Mucosa of gallbladder (tissue), 1 donor: ENCODE results near the gene EXOC3L1. TPM values are rescaled to one million over a fixed set of nuclear protein-coding genes. Genes with fewer than 3 reads are reported as not detected.
A peak's percentile ranks its signal among the peaks of the same experiment; 100 is the strongest.

Source experiments
- DNase-seq: peaks from one replicate; pipeline ENCODE4 v3.0.0-alpha.2; 2020; ENCODE audit warnings: low spot score
- total RNA-seq: library from RNA; stranded (reverse); gene quantifications from one replicate; pipeline ENCODE4 v1.2.1, GENCODE V29; 2021
- donor health status: DM: no; HTN: no; CAD: no.

Gene EXOC3L1
- total RNA-seq, 1 donor from 2014 or later = 3.2 TPM

GRCh38 chr16:67215706-67216105 is 25.8 kb upstream of the EXOC3L1 start:
- DNase-seq = no peak

GRCh38 chr16:67213197-67214019 is 23.5 kb upstream of the EXOC3L1 start:
- DNase-seq = no peak

GRCh38 chr16:67212766-67213165 is 22.8 kb upstream of the EXOC3L1 start:
- no peak for DNase-seq

- no peak for DNase-seq
Measured at GRCh38 chr16:67211674-67212073, 21.7 kb upstream of the EXOC3L1 start.

GRCh38 chr16:67210069-67210937 is 20.4 kb upstream of the EXOC3L1 start:
- DNase-seq = no peak

GRCh38 chr16:67209565-67209964 is 19.6 kb upstream of the EXOC3L1 start:
- no peak for DNase-seq

GRCh38 chr16:67208154-67208896 is 18.4 kb upstream of the EXOC3L1 start:
- no peak for DNase-seq

GRCh38 chr16:67207249-67208091 is 17.5 kb upstream of the EXOC3L1 start:
- no peak for DNase-seq

- DNase-seq = no peak
Measured at GRCh38 chr16:67206838-67207248, 16.9 kb upstream of the EXOC3L1 start.

GRCh38 chr16:67206129-67206837 is 16.3 kb upstream of the EXOC3L1 start:
- DNase-seq = no peak

- DNase-seq = no peak
Measured at GRCh38 chr16:67204076-67204475, 14.1 kb upstream of the EXOC3L1 start.

GRCh38 chr16:67202956-67203493 is 13.1 kb upstream of the EXOC3L1 start:
- DNase-seq = no peak

- DNase-seq = no peak
Measured at GRCh38 chr16:67202426-67202825, 12.5 kb upstream of the EXOC3L1 start.

GRCh38 chr16:67201411-67202345 is 11.7 kb upstream of the EXOC3L1 start:
- no peak for DNase-seq

GRCh38 chr16:67200491-67200890 is 10.6 kb upstream of the EXOC3L1 start:
- DNase-seq = no peak

GRCh38 chr16:67199808-67200198 is 9.9 kb upstream of the EXOC3L1 start:
- DNase-seq = no peak

GRCh38 chr16:67199011-67199807 is 9.3 kb upstream of the EXOC3L1 start, which contains the start of gene ELMO3:
TSS of gene ELMO3 (plus strand) at chr16:67199131. CDS start at chr16:67199327, 196 bp downstream.
- DNase-seq = peak; percentile 65

- peak; percentile 60 for DNase-seq
Measured at GRCh38 chr16:67198238-67198734, 8.3 kb upstream of the EXOC3L1 start.
